SK-N-SH (cell line): ENCODE data around the gene SH3PXD2A. TPM values are rescaled to one million over a fixed set of nuclear protein-coding genes. Genes with fewer than 3 reads are reported as not detected.

Experiments
- CTCF ChIA-PET: fragments of 300-600, 350-600 bp; formaldehyde crosslinking; extraction: SDS; loops from one replicate; lab custom pipeline; 2021; lab: Yijun Ruan, JAX
- POLR2A ChIA-PET: fragments of 350-600 bp; sonication (Branson Sonifier 250); formaldehyde crosslinking; extraction: SDS; loops from one replicate; lab custom pipeline; 2020; ENCODE audit warnings: antibody characterized with exemption, inconsistent platforms; lab: Yijun Ruan, JAX
- DNase-seq: peaks from one replicate; pipeline ENCODE4 v3.0.0; 2012
- H2AFZ ChIP-seq: fragments of 200-600 bp; sonication (generic); 2 replicates; pipeline ENCODE4 v1.8.1; 2016; ENCODE audit warnings: antibody characterized with exemption, mild to moderate bottlenecking, low read depth
- H3F3A ChIP-seq: fragments of 200-600 bp; sonication (generic); replicated peaks from 2 replicates; pipeline ENCODE3; 2016; ENCODE audit warnings: antibody characterized with exemption, mild to moderate bottlenecking; ENCODE audit not compliant: insufficient read depth
- H3K27ac ChIP-seq, 2 experiments: fragments of 200-500 bp in 1 of 2; fragments of 200-600 bp in 1 of 2; sonication (Bioruptor generic) in 1 of 2; sonication (generic), shearing (Covaris generic) in 1 of 2; 2 replicates each; pipeline versions ENCODE4 v1.5.1 to v1.6.1; 2014 to 2016; ENCODE audit warnings: low read depth in 2 of 2, inconsistent platforms in 1 of 2, low read length in 1 of 2, mild to moderate bottlenecking in 1 of 2, mixed read lengths in 1 of 2
- H3K27me3 ChIP-seq: fragments of 200-600 bp; sonication (generic), shearing (Covaris generic); 2 replicates; pipeline ENCODE4 v1.6.1; 2016; ENCODE audit warnings: mixed run types; ENCODE audit not compliant: insufficient read depth
- H3K36me3 ChIP-seq, 2 experiments: fragments of 200-500 bp in 1 of 2; fragments of 200-600 bp in 1 of 2; sonication (Bioruptor generic) in 1 of 2; sonication (generic) in 1 of 2; replicated peaks in 1 of 2; 2 replicates each; pipeline versions ENCODE3 to v1.5.1; 2014 to 2016; ENCODE audit warnings: low read length in 1 of 2, mild to moderate bottlenecking in 1 of 2; ENCODE audit not compliant: insufficient read depth in 2 of 2, control insufficient read depth in 1 of 2
- H3K4me1 ChIP-seq, 2 experiments: fragments of 200-500 bp in 1 of 2; fragments of 200-600 bp in 1 of 2; sonication (Bioruptor generic) in 1 of 2; sonication (generic), shearing (Covaris generic) in 1 of 2; 2 replicates each; pipeline versions ENCODE4 v1.5.1 to v1.6.1; 2014 to 2016; ENCODE audit warnings: low read depth in 1 of 2, low read length in 1 of 2, mixed run types in 1 of 2; ENCODE audit not compliant: insufficient read depth in 2 of 2, control insufficient read depth in 1 of 2
- H3K4me2 ChIP-seq: fragments of 200-600 bp; sonication (generic), shearing (Covaris generic); 2 replicates; pipeline ENCODE4 v1.6.1; 2017; ENCODE audit warnings: mixed run types
- H3K4me3 ChIP-seq, 2 experiments: fragments of 200-500 bp in 1 of 2; fragments of 200-600 bp in 1 of 2; sonication (Bioruptor generic) in 1 of 2; sonication (generic), shearing (Covaris generic) in 1 of 2; 2 replicates each; pipeline versions ENCODE4 v1.5.1 to v1.8.1; 2014 to 2016; ENCODE audit warnings: low read depth in 2 of 2, inconsistent platforms in 1 of 2, low read length in 1 of 2, mild to moderate bottlenecking in 1 of 2, mixed read lengths in 1 of 2, moderate library complexity in 1 of 2
- H3K79me2 ChIP-seq: fragments of 200-600 bp; sonication (generic); 2 replicates; pipeline ENCODE4 v1.8.1; 2017; ENCODE audit warnings: mild to moderate bottlenecking; ENCODE audit not compliant: insufficient read depth
- H3K9ac ChIP-seq: fragments of 200-600 bp; sonication (generic); 2 replicates; pipeline ENCODE4 v1.6.1; 2017; ENCODE audit warnings: mixed run types
- H3K9me2 ChIP-seq: fragments of 200-600 bp; sonication (generic); 2 replicates; pipeline ENCODE4 v1.6.1; 2017; ENCODE audit warnings: mixed run types
- H3K9me3 ChIP-seq: fragments of 200-600 bp; sonication (generic); 2 replicates; pipeline ENCODE4 v1.6.1; 2017; ENCODE audit warnings: mixed run types, mild to moderate bottlenecking, moderate library complexity
- H4K20me1 ChIP-seq: fragments of 200-600 bp; sonication (generic); 2 replicates; pipeline ENCODE4 v1.6.1; 2017; ENCODE audit warnings: mild to moderate bottlenecking, mixed run types; ENCODE audit not compliant: insufficient read depth
- CTCF ChIP-seq: fragments of 200-600 bp; sonication (generic); IDR thresholded peaks from 2 replicates; pipeline ENCODE4 v1.6.1; 2017; ENCODE audit warnings: antibody characterized with exemption, mild to moderate bottlenecking, moderate library complexity
- ELF1 ChIP-seq: IDR thresholded peaks from 2 replicates; pipeline ENCODE4 v1.4.0; 2012
- EP300 ChIP-seq, 2 experiments: IDR thresholded peaks; 2 replicates each; pipeline versions ENCODE4 v1.4.0 to v1.6.1; 2012; ENCODE audit warnings: borderline replicate concordance in 1 of 2, low read depth in 1 of 2, low read length in 1 of 2
- FOSL2 ChIP-seq: IDR thresholded peaks from 2 replicates; pipeline ENCODE4 v1.4.0; 2012; ENCODE audit warnings: low read depth, mild to moderate bottlenecking, moderate library complexity, borderline replicate concordance
- FOXJ3 ChIP-seq: sonication (generic); formaldehyde crosslinking; IDR thresholded peaks from 2 replicates; pipeline ENCODE4 v1.5.1; 2020; ENCODE audit warnings: mild to moderate bottlenecking, missing genetic modification reagents
- NFIC ChIP-seq: IDR thresholded peaks from 2 replicates; pipeline ENCODE4 v1.4.0; 2012; ENCODE audit warnings: borderline replicate concordance
- NRF1 ChIP-seq: IDR thresholded peaks from 2 replicates; pipeline ENCODE4 v1.6.1; 2012; ENCODE audit warnings: low read depth, mild to moderate bottlenecking, low read length
- POLR2AphosphoS5 ChIP-seq: IDR thresholded peaks from 2 replicates; pipeline ENCODE4 v1.6.1; 2012; ENCODE audit warnings: low read depth, low read length
- RAD21 ChIP-seq: IDR thresholded peaks from 2 replicates; pipeline ENCODE4 v1.6.1; 2012; ENCODE audit warnings: mild to moderate bottlenecking, low read length
- RCOR1 ChIP-seq: fragments of 150-350 bp; IDR thresholded peaks from 2 replicates; pipeline ENCODE4 v1.6.1; 2017; ENCODE audit warnings: antibody characterized with exemption, low read length
- SIN3A ChIP-seq: IDR thresholded peaks from 2 replicates; pipeline ENCODE4 v1.6.1; 2012; ENCODE audit warnings: low read depth, mild to moderate bottlenecking, low read length, moderate library complexity, borderline replicate concordance
- TEAD4 ChIP-seq: IDR thresholded peaks from 2 replicates; pipeline ENCODE4 v1.4.0; 2012; ENCODE audit warnings: mild to moderate bottlenecking, borderline replicate concordance; ENCODE audit not compliant: insufficient read depth
- ZBTB33 ChIP-seq: IDR thresholded peaks from 2 replicates; pipeline ENCODE4 v1.4.0; 2012; ENCODE audit warnings: low read depth, borderline replicate concordance
- WGBS: methylation state at CpG from one replicate; pipeline ENCODE4 v1.1.6; 2017; ENCODE audit warnings: low lambda C conversion rate; 5-methylcytosine and 5-hydroxymethylcytosine counted together
- polyA plus RNA-seq, 3 experiments: library from polyadenylated mRNA; depleted of rRNA; stranded (reverse); fragments of >200 nt; gene quantifications; 2 replicates each; pipeline ENCODE4 v1.2.3, GENCODE V29; 2012
- TF ChIP-seq, protein P1 (sequence below): IDR thresholded peaks from 2 replicates; pipeline ENCODE4; 2012

The SH3PXD2A gene
- polyA plus RNA-seq, 1 of the 3 experiments (the other 2 are of a cell fraction), result 2.5 TPM

- WGBS, result 100% methylated on average over 4 of the region's 4 CpGs
- H3K27ac ChIP-seq, result no peak overlapping the region
- H3K27me3 ChIP-seq, result no peaks in the 10 kb centered on the region
- no peak overlapping the region for H3K4me2 ChIP-seq
- no peak for TF ChIP-seq RCOR1
- TF ChIP-seq POLR2AphosphoS5, result no peak
- TF ChIP-seq ELF1, result no peak
- no peak for TF ChIP-seq CTCF
- TF ChIP-seq EP300 (IDR thresholded peaks at IDR 0.05; ENCODE audit: borderline replicate concordance in 1 of 2, low read depth in 1 of 2, low read length in 1 of 2), result no peak
- no peak for TF ChIP-seq FOSL2
- TF ChIP-seq NFIC, result no peak
- TF ChIP-seq SIN3A, result no peak
- TF ChIP-seq NRF1, result no peak
- TF ChIP-seq, protein P1, sequence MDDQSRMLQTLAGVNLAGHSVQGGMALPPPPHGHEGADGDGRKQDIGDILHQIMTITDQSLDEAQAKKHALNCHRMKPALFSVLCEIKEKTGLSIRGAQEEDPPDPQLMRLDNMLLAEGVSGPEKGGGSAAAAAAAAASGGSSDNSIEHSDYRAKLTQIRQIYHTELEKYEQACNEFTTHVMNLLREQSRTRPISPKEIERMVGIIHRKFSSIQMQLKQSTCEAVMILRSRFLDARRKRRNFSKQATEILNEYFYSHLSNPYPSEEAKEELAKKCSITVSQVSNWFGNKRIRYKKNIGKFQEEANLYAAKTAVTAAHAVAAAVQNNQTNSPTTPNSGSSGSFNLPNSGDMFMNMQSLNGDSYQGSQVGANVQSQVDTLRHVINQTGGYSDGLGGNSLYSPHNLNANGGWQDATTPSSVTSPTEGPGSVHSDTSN, result no peak
- TF ChIP-seq RAD21, result no peak
- no peak for TF ChIP-seq FOXJ3 (CRISPR knock-in tag)
- TF ChIP-seq ZBTB33, result no peak
- no peak for TF ChIP-seq TEAD4
- H3K9me2 ChIP-seq, result no peaks in the 10 kb centered on the region
- no peak overlapping the region for H3K4me3 ChIP-seq
- peaks cover 9 to 14% of the 10 kb centered on the region in 2 experiments; a peak in 3 of 4 replicates for H3K4me1 ChIP-seq
- H3F3A ChIP-seq, result no peaks in the 10 kb centered on the region
- CTCF ChIA-PET, result interaction anchor here (0.9 to 5.2 kb wide), 5 partner anchors 12 to 189 kb away, joined by 3 to 50 read pairs (median 7); no protein-coding TSS in a partner anchor
- no peak for DNase-seq
- H4K20me1 ChIP-seq, result no peaks in the 10 kb centered on the region
- no peaks in the 10 kb centered on the region for H3K79me2 ChIP-seq
- H2AFZ ChIP-seq, result no peak overlapping the region
- H3K36me3 ChIP-seq, result no peaks in the 10 kb centered on the region
- H3K9ac ChIP-seq, result no peak overlapping the region
- POLR2A ChIA-PET, result no interaction called here
- no peaks in the 10 kb centered on the region for H3K9me3 ChIP-seq
These were observed 157.1 kb downstream of the SH3PXD2A start for GRCh38 chr10:103698266-103698665.
